GM12875 (cell line): ENCODE results near the gene SERPINB10.

Experiments used
- H3K4me3 ChIP-seq: one replicate; pipeline ENCODE4 v1.5.1; 2011; ENCODE audit warnings: low read depth, low read length, control low read depth
- CTCF ChIP-seq: IDR thresholded peaks from 2 replicates; pipeline ENCODE4 v1.5.1; 2011; ENCODE audit warnings: low read depth, mild to moderate bottlenecking, control low read depth, inconsistent platforms, low read length, moderate library complexity, borderline replicate concordance; ENCODE audit not compliant: insufficient read depth

SERPINB10 gene

GRCh38 chr18:63970809-63971205, 63.0 kb downstream of the SERPINB10 start:
- no peak for TF ChIP-seq CTCF
- peak overlapping the region; percentile 92 for H3K4me3 ChIP-seq

GRCh38 chr18:63971320-63972001, 63.7 kb downstream of the SERPINB10 start:
- H3K4me3 ChIP-seq: no peak overlapping the region
- TF ChIP-seq CTCF: no peak

GRCh38 chr18:63972002-63972376, 64.2 kb downstream of the SERPINB10 start:
- H3K4me3 ChIP-seq: no peak overlapping the region
- no peak for TF ChIP-seq CTCF

- TF ChIP-seq CTCF: peak; percentile 8; the same call in 1 of the 2 replicates
- no peak overlapping the region for H3K4me3 ChIP-seq
Measured at GRCh38 chr18:63974991-63975390, 67.2 kb downstream of the SERPINB10 start.

- no peak overlapping the region for H3K4me3 ChIP-seq
- TF ChIP-seq CTCF: no peak
Measured at GRCh38 chr18:63975628-63976027, 67.9 kb downstream of the SERPINB10 start.

GRCh38 chr18:63977040-63977439, 69.3 kb downstream of the SERPINB10 start:
- TF ChIP-seq CTCF: no peak
- no peak overlapping the region for H3K4me3 ChIP-seq

GRCh38 chr18:63979409-63979920, 71.7 kb downstream of the SERPINB10 start:
- peak; percentile 83 for TF ChIP-seq CTCF
- no peak overlapping the region for H3K4me3 ChIP-seq
